ENCODE data around the gene CCND1. TPM values are rescaled to one million over a fixed set of nuclear protein-coding genes. Genes with fewer than 3 reads are reported as not detected.

The CCND1 gene
- total and polyA plus RNA-seq, 9 of the 15 experiments (the other 6 are each of a cell fraction or from before 2014, with no cell fraction given): 0.04 to 23.3 (median 3.8) TPM

- TF ChIP-seq KLF1 (tag; IDR thresholded peaks at IDR 0.05) (no peak), THRB (CRISPR knock-in tag; conservative IDR thresholded peaks at IDR 0.05) (no peak), BRF2 (IDR thresholded peaks at IDR 0.05; ENCODE audit: borderline replicate concordance, insufficient read depth, insufficient read length) (no peak), CCNT2 (IDR thresholded peaks at IDR 0.05; ENCODE audit: borderline replicate concordance, extremely low read depth, insufficient read length, low read depth, low read length) (no peak), KDM5B (IDR thresholded peaks at IDR 0.05; ENCODE audit: insufficient replicate concordance, low read depth, low read length) (peak; percentile 78), ZNF740 (CRISPR knock-in tag; IDR thresholded peaks at IDR 0.05) (peak; percentile 63), ZNF740 (tag; IDR thresholded peaks at IDR 0.05) (no peak), ZNF318 (IDR thresholded peaks at IDR 0.05; ENCODE audit: borderline replicate concordance in 1 of 2, low read depth in 1 of 2) (no peak), ATF6 (CRISPR knock-in tag; IDR thresholded peaks at IDR 0.05) (no peak), BCOR (IDR thresholded peaks at IDR 0.05) (peak; percentile 11; the same call in 1 of the 2 replicates), CGGBP1 (CRISPR knock-in tag; IDR thresholded peaks at IDR 0.05) (no peak)
These were observed at the start of gene CCND1 (continued) for GRCh38 chr11:69640995-69641581.
